Vagina (tissue), 2 donors: ENCODE results near the gene DSCAML1. TPM values are rescaled to one million over a fixed set of nuclear protein-coding genes. Genes with fewer than 3 reads are reported as not detected.

Experiments used
- DNase-seq, 2 donors: peaks; one replicate each; pipeline ENCODE4 v3.0.0-alpha.2; 2017; ENCODE audit errors: extremely low spot score in 2 of 2
- H3K27ac ChIP-seq: fragments of 200-600 bp; sonication (generic); one replicate; pipeline ENCODE4 v1.5.1; 2019
- H3K27me3 ChIP-seq: fragments of 200-600 bp; sonication (generic); one replicate; pipeline ENCODE4 v1.5.1; 2019
- H3K36me3 ChIP-seq, 2 donors: fragments of 200-600 bp; sonication (generic); one replicate each; pipeline ENCODE4 v1.5.1; 2017 to 2019
- H3K4me1 ChIP-seq: fragments of 200-600 bp; sonication (generic); one replicate; pipeline ENCODE4 v1.5.1; 2019
- H3K4me3 ChIP-seq, 2 donors: fragments of 200-600 bp; sonication (generic); 1 replicate in 1 of 2; 2 replicates in 1 of 2; pipeline ENCODE4 v1.5.1; 2016 to 2019
- H3K9me3 ChIP-seq: fragments of 200-600 bp; sonication (generic); one replicate; pipeline ENCODE4 v1.5.1; 2019
- CTCF ChIP-seq, 3 experiments: fragments of 450-650 bp in 2 of 3; fragments of 200-600 bp in 1 of 3; sonication (generic) in 1 of 3; IDR thresholded peaks; one replicate each; pipeline ENCODE4 v1.5.1; 2017 to 2019; ENCODE audit warnings: antibody characterized with exemption in 3 of 3, mild to moderate bottlenecking in 2 of 3, moderate library complexity in 2 of 3
- POLR2A ChIP-seq, 2 donors: fragments of 450-650 bp; IDR thresholded peaks; one replicate each; pipeline ENCODE4 v1.6.1; 2017; ENCODE audit warnings: antibody characterized with exemption in 2 of 2, mild to moderate bottlenecking in 2 of 2, moderate library complexity in 2 of 2
- POLR2AphosphoS5 ChIP-seq, 2 donors: sonication (generic); formaldehyde crosslinking; IDR thresholded peaks; one replicate each; pipeline ENCODE4 v1.9.0; 2017; ENCODE audit warnings: antibody characterized with exemption in 2 of 2, mild to moderate bottlenecking in 2 of 2, low read depth in 1 of 2; ENCODE audit not compliant: insufficient read depth in 1 of 2
- intact Hi-C: fragments of 100-400 bp; cut with DNase I; formaldehyde crosslinking; loops from one replicate; pipeline ENCODE4 v1.15.1; 2023
- total RNA-seq: library from RNA; depleted of rRNA; stranded (reverse); fragments of >200 nt; gene quantifications from one replicate; pipeline ENCODE4 v1.2.3, GENCODE V29; 2016

Gene DSCAML1
- total RNA-seq, 1 donor from 2014 or later, result 0.25 TPM

DNA sequence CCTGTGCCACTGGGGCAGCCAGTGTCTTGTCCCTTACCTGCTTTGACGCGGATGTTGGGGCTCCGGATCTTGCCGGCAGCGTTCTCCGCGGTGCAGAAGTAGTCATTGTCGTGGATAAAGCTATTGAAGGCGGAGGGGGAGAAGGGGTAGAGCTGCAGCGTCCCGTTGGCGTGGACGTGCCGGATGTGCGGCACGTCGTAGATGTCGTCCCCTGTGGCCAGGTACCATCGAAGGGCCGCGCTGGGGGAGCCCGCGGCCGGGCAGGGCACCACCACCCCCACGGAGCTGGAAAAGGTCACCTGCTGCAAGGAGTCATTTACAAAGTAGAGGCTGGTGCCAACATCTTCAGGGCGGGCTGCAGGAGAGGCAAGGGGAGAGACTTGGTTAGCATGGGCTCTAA lies 16.6 kb downstream of the DSCAML1 start:
- TF ChIP-seq POLR2AphosphoS5 (IDR thresholded peaks at IDR 0.05; ENCODE audit: insufficient read depth in 1 of 2, low read depth in 1 of 2) (no peak), POLR2A (IDR thresholded peaks at IDR 0.05) (no peak), CTCF (IDR thresholded peaks at IDR 0.05) (no peak)

DNA sequence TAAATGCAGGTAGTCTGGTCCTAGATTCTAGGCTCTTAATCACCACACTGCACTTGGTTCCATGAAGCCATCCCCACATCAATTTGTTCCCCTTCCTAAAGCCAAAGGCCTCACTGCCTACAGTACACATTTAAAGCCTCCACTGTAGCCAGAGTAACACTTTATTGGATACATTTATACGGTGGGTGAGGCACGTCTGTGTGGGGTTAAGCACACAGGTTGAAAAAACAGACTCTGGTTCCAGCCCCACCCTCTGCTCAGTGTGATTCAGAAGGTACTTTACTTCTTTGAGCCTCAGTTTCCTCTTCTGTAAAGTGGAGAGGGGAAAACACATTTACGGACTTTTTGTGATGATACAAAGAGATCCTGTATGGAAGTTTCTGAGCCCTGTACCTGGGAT lies 22.5 kb downstream of the DSCAML1 start:
- no peaks in the 10 kb centered on the region for H3K27me3 ChIP-seq
- no peak for DNase-seq

More for the DNA sequence above, 16.6 kb downstream of the DSCAML1 start:
- H3K9me3 ChIP-seq, result no peaks in the 10 kb centered on the region
- no peak overlapping the region for H3K27ac ChIP-seq
- no peak overlapping the region for H3K4me3 ChIP-seq
- no peaks in the 10 kb centered on the region for H3K27me3 ChIP-seq
- no peaks in the 10 kb centered on the region for H3K4me1 ChIP-seq
- no peak for DNase-seq
- no peaks in the 10 kb centered on the region for H3K36me3 ChIP-seq
- intact Hi-C loops, result no loop called here

DNA sequence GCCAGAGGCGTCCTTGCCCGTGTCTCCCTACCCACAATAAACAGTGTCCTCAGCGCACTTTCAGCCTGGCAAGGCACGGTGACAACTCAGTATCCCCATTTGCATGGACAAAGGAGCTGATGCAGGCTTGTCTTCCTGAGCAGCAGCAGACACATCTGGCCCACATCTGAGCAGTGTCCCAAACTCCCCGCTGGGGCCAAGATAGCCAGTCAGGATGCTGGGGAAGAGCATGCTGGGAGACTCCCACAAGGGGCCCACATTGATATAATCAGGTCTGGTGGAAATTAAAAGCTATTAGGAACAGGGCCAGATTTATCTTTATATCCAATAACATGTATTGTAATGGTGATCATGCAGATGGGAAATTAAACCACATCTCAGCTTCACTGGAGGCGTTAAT lies 24.7 kb downstream of the DSCAML1 start:
- TF ChIP-seq POLR2A (IDR thresholded peaks at IDR 0.05) (no peak), CTCF (IDR thresholded peaks at IDR 0.05) (no peak), POLR2AphosphoS5 (IDR thresholded peaks at IDR 0.05; ENCODE audit: insufficient read depth in 1 of 2, low read depth in 1 of 2) (no peak)
- no peaks in the 10 kb centered on the region for H3K4me1 ChIP-seq
- H3K4me3 ChIP-seq, result no peak overlapping the region
- intact Hi-C loops, result no loop called here
- no peaks in the 10 kb centered on the region for H3K36me3 ChIP-seq
- no peak overlapping the region for H3K27ac ChIP-seq
- no peaks in the 10 kb centered on the region for H3K9me3 ChIP-seq
- DNase-seq, result no peak
- no peaks in the 10 kb centered on the region for H3K27me3 ChIP-seq

More for the DNA sequence above, 22.5 kb downstream of the DSCAML1 start:
- Histone ChIP-seq H3K9me3 (no peaks in the 10 kb centered on the region), H3K27ac (no peak overlapping the region), H3K4me3 (no peak overlapping the region), H3K36me3 (no peaks in the 10 kb centered on the region), H3K4me1 (no peaks in the 10 kb centered on the region)
- no peak for TF ChIP-seq POLR2A (IDR thresholded peaks at IDR 0.05)
- TF ChIP-seq POLR2AphosphoS5 (IDR thresholded peaks at IDR 0.05; ENCODE audit: insufficient read depth in 1 of 2, low read depth in 1 of 2), result no peak
- no peak for TF ChIP-seq CTCF (IDR thresholded peaks at IDR 0.05)
- intact Hi-C loops, result no loop called here

DNA sequence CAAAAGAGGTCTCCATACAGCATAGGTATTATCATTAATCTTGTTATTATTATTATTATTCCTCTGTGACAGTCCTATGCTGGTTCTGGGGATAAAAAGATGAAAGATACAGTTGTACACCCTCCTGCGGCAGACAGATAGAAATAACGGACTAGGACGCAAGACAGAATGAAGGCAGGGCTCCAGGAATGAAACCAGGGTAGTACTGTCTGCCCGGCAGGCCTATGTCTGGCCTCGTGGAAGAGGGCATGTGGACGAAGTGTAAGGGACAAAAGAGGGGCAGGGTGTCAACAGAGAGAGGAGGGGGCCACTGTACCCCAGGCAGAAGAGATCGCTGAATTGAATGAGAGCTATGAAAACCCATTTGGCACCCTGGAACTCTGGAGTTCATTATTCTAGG lies 25.2 kb downstream of the DSCAML1 start:
- Histone ChIP-seq H3K27ac (no peak overlapping the region), H3K9me3 (no peaks in the 10 kb centered on the region), H3K36me3 (no peaks in the 10 kb centered on the region), H3K27me3 (no peaks in the 10 kb centered on the region), H3K4me3 (no peak overlapping the region), H3K4me1 (no peaks in the 10 kb centered on the region)
- TF ChIP-seq CTCF (IDR thresholded peaks at IDR 0.05), result no peak
- TF ChIP-seq POLR2A (IDR thresholded peaks at IDR 0.05), result no peak
- TF ChIP-seq POLR2AphosphoS5 (IDR thresholded peaks at IDR 0.05; ENCODE audit: insufficient read depth in 1 of 2, low read depth in 1 of 2), result no peak
- intact Hi-C loops, result no loop called here
- no peak for DNase-seq

GRCh38 chr11:117771197-117771596 lies 25.8 kb downstream of the DSCAML1 start:
- Histone ChIP-seq H3K36me3 (no peaks in the 10 kb centered on the region), H3K9me3 (no peaks in the 10 kb centered on the region), H3K27ac (no peak overlapping the region), H3K4me1 (no peaks in the 10 kb centered on the region), H3K27me3 (no peaks in the 10 kb centered on the region), H3K4me3 (no peak overlapping the region)
- intact Hi-C loops, result no loop called here
- TF ChIP-seq CTCF (IDR thresholded peaks at IDR 0.05), result no peak
- TF ChIP-seq POLR2A (IDR thresholded peaks at IDR 0.05), result no peak
- TF ChIP-seq POLR2AphosphoS5 (IDR thresholded peaks at IDR 0.05; ENCODE audit: insufficient read depth in 1 of 2, low read depth in 1 of 2), result no peak
- no peak for DNase-seq
